Measurements from ENCODE around the gene PPP2R2D.

The PPP2R2D gene

DNA sequence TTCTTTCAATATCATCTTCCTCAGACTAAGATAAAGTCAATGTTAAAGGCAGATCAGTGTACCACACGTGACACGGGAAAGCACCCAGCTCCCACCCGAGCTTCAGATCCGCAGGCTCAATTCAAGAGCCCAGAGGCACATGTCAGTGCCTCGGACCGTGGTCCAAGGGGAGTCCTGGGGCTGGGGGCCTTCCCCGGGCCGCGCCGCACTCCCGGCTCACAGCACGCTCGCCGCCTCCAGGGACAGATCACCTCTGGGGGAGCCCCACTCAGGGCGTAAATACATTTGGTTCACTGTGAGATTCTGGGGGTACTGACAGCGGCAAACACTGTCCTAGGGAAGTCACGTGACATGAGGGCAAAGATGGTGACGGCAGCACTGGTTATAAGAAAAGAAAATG lies 70.1 kb downstream of the PPP2R2D start:
- TF ChIP-seq, protein P1, sequence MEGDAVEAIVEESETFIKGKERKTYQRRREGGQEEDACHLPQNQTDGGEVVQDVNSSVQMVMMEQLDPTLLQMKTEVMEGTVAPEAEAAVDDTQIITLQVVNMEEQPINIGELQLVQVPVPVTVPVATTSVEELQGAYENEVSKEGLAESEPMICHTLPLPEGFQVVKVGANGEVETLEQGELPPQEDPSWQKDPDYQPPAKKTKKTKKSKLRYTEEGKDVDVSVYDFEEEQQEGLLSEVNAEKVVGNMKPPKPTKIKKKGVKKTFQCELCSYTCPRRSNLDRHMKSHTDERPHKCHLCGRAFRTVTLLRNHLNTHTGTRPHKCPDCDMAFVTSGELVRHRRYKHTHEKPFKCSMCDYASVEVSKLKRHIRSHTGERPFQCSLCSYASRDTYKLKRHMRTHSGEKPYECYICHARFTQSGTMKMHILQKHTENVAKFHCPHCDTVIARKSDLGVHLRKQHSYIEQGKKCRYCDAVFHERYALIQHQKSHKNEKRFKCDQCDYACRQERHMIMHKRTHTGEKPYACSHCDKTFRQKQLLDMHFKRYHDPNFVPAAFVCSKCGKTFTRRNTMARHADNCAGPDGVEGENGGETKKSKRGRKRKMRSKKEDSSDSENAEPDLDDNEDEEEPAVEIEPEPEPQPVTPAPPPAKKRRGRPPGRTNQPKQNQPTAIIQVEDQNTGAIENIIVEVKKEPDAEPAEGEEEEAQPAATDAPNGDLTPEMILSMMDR (IDR thresholded peaks at IDR 0.05; ENCODE audit: low read depth, low read length), result no peak
- H3K4me3 ChIP-seq (ENCODE audit: low read depth, low read length), result no peak overlapping the region

DNA sequence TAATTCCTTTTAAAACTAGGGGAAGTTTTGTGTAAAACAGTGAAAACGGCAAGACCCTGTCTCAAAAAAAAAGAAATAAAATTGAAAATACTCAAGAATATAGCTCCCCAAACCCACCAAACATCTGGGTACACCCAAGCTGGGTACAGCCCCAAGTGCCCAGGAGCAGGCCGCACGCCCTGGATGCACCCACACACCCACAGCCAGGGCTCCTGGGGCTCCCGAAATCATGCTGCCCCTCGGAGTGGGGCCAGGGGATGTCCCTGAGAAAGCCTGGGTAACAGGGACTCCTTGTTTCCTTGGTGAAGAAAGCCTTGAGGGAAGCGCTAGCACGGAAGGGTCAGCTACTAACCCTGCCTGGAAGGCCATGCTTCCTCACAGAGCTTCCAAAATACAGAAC lies 70.8 kb downstream of the PPP2R2D start:
- TF ChIP-seq, protein P1 (IDR thresholded peaks at IDR 0.05; ENCODE audit: low read depth, low read length), result no peak

DNA sequence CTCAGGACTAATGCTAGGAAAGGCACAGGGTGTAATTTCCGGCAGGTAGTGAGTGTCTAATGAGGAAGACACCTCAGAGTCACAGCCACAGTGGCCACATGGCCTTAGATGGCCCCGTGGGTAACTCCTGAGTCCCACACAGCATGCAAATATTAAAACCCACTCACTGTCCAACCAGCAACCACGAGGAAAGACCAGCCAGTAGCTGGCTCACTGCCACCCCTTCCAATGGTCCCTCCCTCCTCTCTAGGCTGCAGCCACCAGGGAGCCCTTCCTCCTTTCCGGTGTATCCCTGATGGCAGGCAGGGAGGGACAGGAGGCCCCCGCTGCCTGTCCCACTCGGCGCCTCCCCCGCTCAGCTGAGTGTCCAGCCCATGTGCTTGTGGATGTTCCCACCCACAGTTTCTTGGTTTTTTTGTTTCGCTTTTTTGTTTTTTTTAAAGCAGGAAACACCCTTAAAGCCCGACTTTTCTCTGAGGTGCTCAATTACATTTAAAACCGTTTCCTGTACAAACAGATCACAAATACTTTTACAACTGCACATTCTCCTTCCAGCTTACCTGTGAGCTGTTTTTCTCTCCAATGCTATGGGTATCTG lies 71.8 kb downstream of the PPP2R2D start:
- H3K4me3 ChIP-seq (ENCODE audit: low read depth, low read length), result no peak overlapping the region
- TF ChIP-seq, protein P1 (IDR thresholded peaks at IDR 0.05; ENCODE audit: low read depth, low read length), result no peak

More for the DNA sequence above, 70.8 kb downstream of the PPP2R2D start:
- H3K4me3 ChIP-seq (ENCODE audit: low read depth, low read length), result no peak overlapping the region

DNA sequence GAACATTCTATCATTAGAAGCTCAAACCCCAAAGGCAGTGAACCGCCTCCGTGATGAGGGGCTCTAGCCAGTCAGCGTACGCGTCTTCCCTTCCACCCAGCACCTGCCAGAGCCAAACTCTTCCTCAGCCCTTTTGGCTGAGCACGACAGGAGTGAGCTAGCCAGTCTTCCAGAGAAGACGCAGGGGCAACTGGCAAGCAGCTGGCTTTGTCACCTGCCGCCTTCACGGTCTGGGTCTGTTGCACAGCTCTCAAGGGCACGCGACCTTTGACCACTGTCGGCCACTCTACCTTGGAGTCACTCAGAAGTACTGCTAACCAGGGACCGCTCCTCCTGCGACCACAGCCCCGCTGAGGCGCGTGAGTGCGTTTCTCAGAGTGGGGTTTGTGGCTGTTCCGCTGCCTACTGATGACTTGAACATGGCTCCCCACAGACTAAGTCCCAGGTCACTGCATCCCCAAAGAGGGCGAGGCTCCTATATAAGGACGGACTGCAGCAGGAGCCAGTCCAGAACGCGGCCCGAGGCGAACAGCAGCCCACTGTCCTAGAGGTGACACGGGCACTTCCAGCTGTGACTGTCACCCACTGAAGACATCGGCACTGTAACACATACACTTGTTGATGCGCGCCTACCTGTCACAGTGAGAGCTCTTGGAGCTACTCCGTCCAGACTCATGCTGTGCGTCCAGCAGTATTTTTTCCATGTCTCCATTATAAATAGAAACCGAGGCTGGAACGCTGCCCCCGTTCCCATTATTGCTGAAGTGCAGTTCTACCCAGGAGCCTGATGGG lies 72.5 kb downstream of the PPP2R2D start:
- no peak overlapping the region for H3K4me3 ChIP-seq (ENCODE audit: low read depth, low read length)

DNA sequence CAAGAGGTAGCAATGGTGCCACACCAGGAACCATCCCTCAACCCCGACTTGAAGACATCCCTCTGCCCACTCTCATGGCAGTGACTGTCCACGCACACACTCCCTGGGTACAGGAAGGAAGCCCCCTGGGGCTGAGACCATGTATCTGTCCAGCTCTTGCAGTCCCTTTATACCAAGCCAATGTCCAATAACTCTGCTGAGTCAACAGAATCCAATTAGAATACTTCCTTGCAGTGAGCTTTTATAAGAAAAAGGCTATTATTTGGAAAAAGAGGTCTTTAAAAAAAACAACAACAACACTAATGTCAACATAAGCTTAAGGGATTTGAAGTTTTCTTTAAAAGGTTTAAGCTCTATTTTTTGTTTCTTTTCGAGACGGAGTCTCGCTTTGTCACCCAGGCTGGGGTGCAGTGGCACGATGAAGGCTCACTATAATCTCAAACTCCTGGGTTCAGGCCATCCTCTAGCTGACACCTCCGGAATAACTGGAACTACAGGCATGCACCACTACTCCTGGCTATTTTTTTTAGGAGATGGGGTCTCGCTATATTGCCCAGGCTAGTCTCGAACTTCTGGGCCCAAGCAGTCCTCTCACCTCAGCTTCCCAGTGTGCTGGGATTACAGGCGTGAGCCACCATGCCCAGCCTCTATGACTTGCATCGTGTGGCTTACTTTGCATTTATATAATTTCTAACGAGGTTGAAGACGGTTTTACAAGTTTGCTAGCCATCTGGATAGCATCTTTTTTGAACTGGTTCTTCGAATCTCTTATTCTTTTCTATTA lies 73.4 kb downstream of the PPP2R2D start:
- H3K4me3 ChIP-seq (ENCODE audit: low read depth, low read length), result no peak overlapping the region
- TF ChIP-seq, protein P1 (IDR thresholded peaks at IDR 0.05; ENCODE audit: low read depth, low read length), result no peak

More for the DNA sequence above, 72.5 kb downstream of the PPP2R2D start:
- TF ChIP-seq, protein P1 (IDR thresholded peaks at IDR 0.05; ENCODE audit: low read depth, low read length), result no peak

DNA sequence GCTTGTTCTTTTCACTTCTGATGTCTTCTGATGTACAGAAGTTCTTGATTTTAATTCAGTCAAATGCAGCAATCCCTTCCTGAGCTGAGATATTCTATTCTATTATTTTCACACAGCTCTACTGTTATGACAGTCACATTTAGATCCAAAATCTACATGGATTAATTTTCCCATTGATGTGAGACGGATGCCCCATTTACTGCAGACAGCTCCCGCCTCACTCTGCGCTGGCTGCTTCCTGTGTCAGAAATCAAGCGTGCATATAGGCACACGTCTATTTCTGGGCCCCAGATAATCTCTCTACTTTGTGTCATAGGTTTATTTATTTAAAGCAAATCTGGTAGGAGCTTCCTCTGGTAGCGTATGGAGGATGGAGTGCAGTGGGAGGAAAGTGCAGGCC lies 74.2 kb downstream of the PPP2R2D start:
- TF ChIP-seq, protein P1 (IDR thresholded peaks at IDR 0.05; ENCODE audit: low read depth, low read length), result no peak
- no peak overlapping the region for H3K4me3 ChIP-seq (ENCODE audit: low read depth, low read length)

All from WI38 (cell line).